HepG2 (cell line): ENCODE results near the gene SLC25A25. TPM values are rescaled to one million over a fixed set of nuclear protein-coding genes. Genes with fewer than 3 reads are reported as not detected.

Source experiments
- HMG20B ChIP-seq: conservative IDR thresholded peaks from 2 replicates; pipeline ENCODE4 v1.6.1; 2016; ENCODE audit warnings: missing genetic modification reagents, missing compliant biosample characterization
- JUN ChIP-seq: sonication (generic); formaldehyde crosslinking; IDR thresholded peaks from 2 replicates; pipeline ENCODE4 v1.4.0; 2020; ENCODE audit warnings: mild to moderate bottlenecking, missing genetic modification reagents
- NFKBIZ ChIP-seq: IDR thresholded peaks from 2 replicates; pipeline ENCODE4 v1.6.1; 2018; ENCODE audit warnings: missing genetic modification reagents, missing compliant biosample characterization
- NFYC ChIP-seq: IDR thresholded peaks from 2 replicates; pipeline ENCODE4 v1.6.1; 2016; ENCODE audit warnings: missing genetic modification reagents, missing compliant biosample characterization
- NRL ChIP-seq: sonication (generic); formaldehyde crosslinking; IDR thresholded peaks from 2 replicates; pipeline ENCODE4 v1.5.0; 2020; ENCODE audit warnings: missing genetic modification reagents, mild to moderate bottlenecking, moderate library complexity, borderline replicate concordance
- RFX5 ChIP-seq: IDR thresholded peaks from 2 replicates; pipeline ENCODE4 v1.6.1; 2011; ENCODE audit warnings: low read depth, low read length, improper control_type of control experiment
- SETDB1 ChIP-seq: sonication (generic); formaldehyde crosslinking; IDR thresholded peaks from 2 replicates; pipeline ENCODE4 v1.5.1; 2020; ENCODE audit warnings: missing genetic modification reagents, mild to moderate bottlenecking, borderline replicate concordance
- TCF7 ChIP-seq: sonication (generic); IDR thresholded peaks from 2 replicates; pipeline ENCODE4 v1.6.1; 2016; ENCODE audit warnings: antibody characterized with exemption, low read depth
- TRIM24 ChIP-seq: sonication (generic); formaldehyde crosslinking; IDR thresholded peaks from 2 replicates; pipeline ENCODE4 v1.8.0; 2022; ENCODE audit warnings: mild to moderate bottlenecking, missing genetic modification reagents
- ZKSCAN1 ChIP-seq: fragments of 150-350 bp; IDR thresholded peaks from 2 replicates; pipeline ENCODE4 v1.6.1; 2014; ENCODE audit warnings: low read length
- ZNF264 ChIP-seq: sonication (generic); formaldehyde crosslinking; IDR thresholded peaks from 2 replicates; pipeline ENCODE4 v1.4.0; 2020; ENCODE audit warnings: missing genetic modification reagents
- ZNF296 ChIP-seq: sonication (generic); formaldehyde crosslinking; conservative IDR thresholded peaks from 2 replicates; pipeline ENCODE4 v1.5.0; 2020; ENCODE audit warnings: mild to moderate bottlenecking, missing genetic modification reagents
- ZNF451 ChIP-seq: sonication (generic); formaldehyde crosslinking; IDR thresholded peaks from 2 replicates; pipeline ENCODE4 v1.5.0; 2020; ENCODE audit warnings: mild to moderate bottlenecking, missing genetic modification reagents
- ZNF546 ChIP-seq: sonication (generic); formaldehyde crosslinking; conservative IDR thresholded peaks from 2 replicates; pipeline ENCODE4 v1.8.1; 2023; ENCODE audit warnings: mild to moderate bottlenecking, missing genetic modification reagents
- ZNF564 ChIP-seq: sonication (generic); formaldehyde crosslinking; IDR thresholded peaks from 2 replicates; pipeline ENCODE4 v1.8.1; 2023; ENCODE audit warnings: mild to moderate bottlenecking, missing genetic modification reagents
- ZNF891 ChIP-seq: sonication (generic); formaldehyde crosslinking; IDR thresholded peaks from 2 replicates; pipeline ENCODE4 v1.5.0; 2020; ENCODE audit warnings: mild to moderate bottlenecking, missing genetic modification reagents
- polyA plus RNA-seq, 8 experiments: library from polyadenylated mRNA; depleted of rRNA in 3 of 8; stranded (reverse) in 7 of 8; unstranded in 1 of 8; fragments of >200 nt; fragmentation: Illumina TruSeq in 4 of 8; extraction: Trizol in 4 of 8; gene quantifications; 2 replicates each; pipeline versions ENCODE4 v1.2.1 to v1.2.3, GENCODE V29; 2011 to 2016; ENCODE audit warnings: low read depth in 4 of 8, missing spikeins in 1 of 8, mixed read lengths in 1 of 8; ENCODE audit not compliant: insufficient read depth in 1 of 8
- total RNA-seq, 5 experiments: library from RNA; depleted of rRNA; stranded (reverse); fragments of >200 nt; fragmentation: Illumina TruSeq; extraction: Trizol; gene quantifications; 2 replicates each; pipeline ENCODE4 v1.2.3, GENCODE V29; 2016; ENCODE audit warnings: low read depth in 1 of 5
- TF ChIP-seq, protein P1 (sequence below): sonication (generic); formaldehyde crosslinking; IDR thresholded peaks from 2 replicates; pipeline ENCODE4 v1.4.0; 2020; ENCODE audit warnings: missing genetic modification reagents
- TF ChIP-seq, protein P2 (sequence below): IDR thresholded peaks from 2 replicates; pipeline ENCODE4 v1.6.1; 2016
- TF ChIP-seq, protein P3 (sequence below): sonication (generic); formaldehyde crosslinking; IDR thresholded peaks from 2 replicates; pipeline ENCODE4 v1.4.0; 2020; ENCODE audit warnings: low read depth, mild to moderate bottlenecking, missing genetic modification reagents
- TF ChIP-seq, protein P4 (sequence below): sonication (generic); formaldehyde crosslinking; IDR thresholded peaks from 2 replicates; pipeline ENCODE4 v1.8.0; 2022; ENCODE audit warnings: missing genetic modification reagents, low read depth, mild to moderate bottlenecking, borderline replicate concordance
- TF ChIP-seq, protein P5 (sequence below): sonication (generic); formaldehyde crosslinking; conservative IDR thresholded peaks from 2 replicates; pipeline ENCODE4 v1.5.0; 2020; ENCODE audit warnings: missing genetic modification reagents
- TF ChIP-seq, protein P6 (sequence below): IDR thresholded peaks from 2 replicates; pipeline ENCODE4 v1.6.1; 2018; ENCODE audit warnings: missing genetic modification reagents

The SLC25A25 gene
- total and polyA plus RNA-seq, 2 of the 13 experiments (the other 11 are each of a cell fraction or from before 2014, with no cell fraction given): 10.5 to 24.8 TPM

DNA sequence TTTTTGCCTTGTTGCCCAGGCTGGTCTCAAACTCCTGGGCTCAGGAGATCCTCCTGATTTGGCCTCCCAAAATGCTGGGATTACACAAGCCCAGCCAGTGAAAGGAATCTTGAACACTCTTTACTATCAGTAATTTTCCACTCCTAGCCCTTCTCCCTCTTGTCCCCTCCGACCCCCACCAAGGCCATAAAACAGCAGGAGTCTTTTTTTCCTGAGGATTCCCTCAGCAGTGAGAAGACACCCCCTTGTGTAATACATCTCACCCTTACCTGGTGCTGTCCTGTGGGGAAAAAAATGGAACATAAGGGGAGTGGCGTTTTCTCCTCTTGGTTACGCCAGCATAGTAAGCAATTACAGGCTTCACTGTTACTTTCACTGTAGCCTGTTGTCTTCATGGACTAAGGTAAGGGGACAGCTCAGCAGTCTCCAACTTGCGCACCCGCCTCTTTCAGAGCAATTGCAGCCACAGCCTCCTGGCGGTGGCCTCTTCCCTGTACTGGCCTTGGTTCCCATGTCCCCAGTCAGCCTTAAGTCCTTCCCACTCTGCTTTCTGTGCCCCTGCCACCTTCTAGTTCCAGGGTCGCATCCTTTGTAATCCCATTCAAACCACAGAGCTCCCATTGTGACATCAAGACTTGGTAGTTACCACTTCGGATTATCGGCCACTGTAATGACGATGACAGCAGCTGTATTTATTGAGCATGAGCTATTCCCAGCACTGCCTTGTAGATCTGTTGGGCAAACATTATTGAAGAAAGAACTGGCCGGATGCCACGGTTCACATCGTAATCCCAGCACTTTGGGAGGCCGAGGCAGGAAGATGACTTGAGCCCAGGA lies 10.9 kb upstream of the SLC25A25 start (continued):
- no peak for TF ChIP-seq ZNF451 (CRISPR knock-in tag)
- TF ChIP-seq, protein P1, sequence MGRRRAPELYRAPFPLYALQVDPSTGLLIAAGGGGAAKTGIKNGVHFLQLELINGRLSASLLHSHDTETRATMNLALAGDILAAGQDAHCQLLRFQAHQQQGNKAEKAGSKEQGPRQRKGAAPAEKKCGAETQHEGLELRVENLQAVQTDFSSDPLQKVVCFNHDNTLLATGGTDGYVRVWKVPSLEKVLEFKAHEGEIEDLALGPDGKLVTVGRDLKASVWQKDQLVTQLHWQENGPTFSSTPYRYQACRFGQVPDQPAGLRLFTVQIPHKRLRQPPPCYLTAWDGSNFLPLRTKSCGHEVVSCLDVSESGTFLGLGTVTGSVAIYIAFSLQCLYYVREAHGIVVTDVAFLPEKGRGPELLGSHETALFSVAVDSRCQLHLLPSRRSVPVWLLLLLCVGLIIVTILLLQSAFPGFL (CRISPR knock-in tag): no peak
- TF ChIP-seq ZNF891 (CRISPR knock-in tag): no peak
- no peak for TF ChIP-seq ZNF564 (CRISPR knock-in tag)
- TF ChIP-seq, protein P2, sequence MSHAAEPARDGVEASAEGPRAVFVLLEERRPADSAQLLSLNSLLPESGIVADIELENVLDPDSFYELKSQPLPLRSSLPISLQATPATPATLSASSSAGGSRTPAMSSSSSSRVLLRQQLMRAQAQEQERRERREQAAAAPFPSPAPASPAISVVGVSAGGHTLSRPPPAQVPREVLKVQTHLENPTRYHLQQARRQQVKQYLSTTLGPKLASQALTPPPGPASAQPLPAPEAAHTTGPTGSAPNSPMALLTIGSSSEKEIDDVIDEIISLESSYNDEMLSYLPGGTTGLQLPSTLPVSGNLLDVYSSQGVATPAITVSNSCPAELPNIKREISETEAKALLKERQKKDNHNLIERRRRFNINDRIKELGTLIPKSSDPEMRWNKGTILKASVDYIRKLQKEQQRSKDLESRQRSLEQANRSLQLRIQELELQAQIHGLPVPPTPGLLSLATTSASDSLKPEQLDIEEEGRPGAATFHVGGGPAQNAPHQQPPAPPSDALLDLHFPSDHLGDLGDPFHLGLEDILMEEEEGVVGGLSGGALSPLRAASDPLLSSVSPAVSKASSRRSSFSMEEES (CRISPR knock-in tag): no peak
- TF ChIP-seq ZNF264 (CRISPR knock-in tag): no peak
- TF ChIP-seq ZNF546: no peak
- TF ChIP-seq NFKBIZ (CRISPR knock-in tag): no peak
- no peak for TF ChIP-seq TCF7
- no peak for TF ChIP-seq ZNF296
- TF ChIP-seq, protein P3, sequence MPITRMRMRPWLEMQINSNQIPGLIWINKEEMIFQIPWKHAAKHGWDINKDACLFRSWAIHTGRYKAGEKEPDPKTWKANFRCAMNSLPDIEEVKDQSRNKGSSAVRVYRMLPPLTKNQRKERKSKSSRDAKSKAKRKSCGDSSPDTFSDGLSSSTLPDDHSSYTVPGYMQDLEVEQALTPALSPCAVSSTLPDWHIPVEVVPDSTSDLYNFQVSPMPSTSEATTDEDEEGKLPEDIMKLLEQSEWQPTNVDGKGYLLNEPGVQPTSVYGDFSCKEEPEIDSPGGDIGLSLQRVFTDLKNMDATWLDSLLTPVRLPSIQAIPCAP (CRISPR knock-in tag): no peak
- no peak for TF ChIP-seq NFYC (CRISPR knock-in tag)
- TF ChIP-seq, protein P4, sequence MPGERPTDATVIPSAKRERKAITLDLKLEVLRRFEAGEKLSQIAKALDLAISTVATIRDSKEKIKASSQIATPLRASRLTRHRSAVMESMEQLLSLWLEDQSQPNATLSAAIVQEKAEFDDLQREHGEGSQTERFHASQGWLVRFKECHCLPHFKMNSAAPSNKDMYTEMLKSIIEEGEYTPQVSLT (CRISPR knock-in tag): no peak
- TF ChIP-seq, protein P5, sequence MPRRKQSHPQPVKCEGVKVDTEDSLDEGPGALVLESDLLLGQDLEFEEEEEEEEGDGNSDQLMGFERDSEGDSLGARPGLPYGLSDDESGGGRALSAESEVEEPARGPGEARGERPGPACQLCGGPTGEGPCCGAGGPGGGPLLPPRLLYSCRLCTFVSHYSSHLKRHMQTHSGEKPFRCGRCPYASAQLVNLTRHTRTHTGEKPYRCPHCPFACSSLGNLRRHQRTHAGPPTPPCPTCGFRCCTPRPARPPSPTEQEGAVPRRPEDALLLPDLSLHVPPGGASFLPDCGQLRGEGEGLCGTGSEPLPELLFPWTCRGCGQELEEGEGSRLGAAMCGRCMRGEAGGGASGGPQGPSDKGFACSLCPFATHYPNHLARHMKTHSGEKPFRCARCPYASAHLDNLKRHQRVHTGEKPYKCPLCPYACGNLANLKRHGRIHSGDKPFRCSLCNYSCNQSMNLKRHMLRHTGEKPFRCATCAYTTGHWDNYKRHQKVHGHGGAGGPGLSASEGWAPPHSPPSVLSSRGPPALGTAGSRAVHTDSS (CRISPR knock-in tag): no peak
- no peak for TF ChIP-seq TRIM24 (CRISPR knock-in tag)
- TF ChIP-seq NRL: no peak
- TF ChIP-seq HMG20B (CRISPR knock-in tag): no peak
- no peak for TF ChIP-seq JUN (CRISPR knock-in tag)
- TF ChIP-seq, protein P6, sequence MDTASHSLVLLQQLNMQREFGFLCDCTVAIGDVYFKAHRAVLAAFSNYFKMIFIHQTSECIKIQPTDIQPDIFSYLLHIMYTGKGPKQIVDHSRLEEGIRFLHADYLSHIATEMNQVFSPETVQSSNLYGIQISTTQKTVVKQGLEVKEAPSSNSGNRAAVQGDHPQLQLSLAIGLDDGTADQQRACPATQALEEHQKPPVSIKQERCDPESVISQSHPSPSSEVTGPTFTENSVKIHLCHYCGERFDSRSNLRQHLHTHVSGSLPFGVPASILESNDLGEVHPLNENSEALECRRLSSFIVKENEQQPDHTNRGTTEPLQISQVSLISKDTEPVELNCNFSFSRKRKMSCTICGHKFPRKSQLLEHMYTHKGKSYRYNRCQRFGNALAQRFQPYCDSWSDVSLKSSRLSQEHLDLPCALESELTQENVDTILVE (CRISPR knock-in tag): no peak
- TF ChIP-seq RFX5: no peak
- TF ChIP-seq ZKSCAN1: no peak
- no peak for TF ChIP-seq SETDB1 (CRISPR knock-in tag)
